Heart right ventricle (tissue), 16 donors: ENCODE results near the gene SPACDR. TPM values are rescaled to one million over a fixed set of nuclear protein-coding genes. Genes with fewer than 3 reads are reported as not detected.

Experiments
- ATAC-seq, 8 donors: fragments of 200-7000 bp; cut with Tn5 transposase; one replicate each; pipeline ENCODE4 v1.9.1; 2020; ENCODE audit warnings: mild to moderate bottlenecking in 8 of 8, moderate library complexity in 8 of 8, moderate number of reproducible peaks in 1 of 8
- DNase-seq, 2 donors: peaks; one replicate each; pipeline ENCODE4 v3.0.0-alpha.2; 2020
- H3K27ac ChIP-seq, 10 donors: fragments of 200-600 bp; sonication (generic) in 2 of 10; one replicate each; pipeline versions ENCODE4 v1.5.0 to v1.8.0; 2020 to 2022; ENCODE audit warnings: mild to moderate bottlenecking in 3 of 10
- H3K27me3 ChIP-seq, 7 donors: fragments of 200-600 bp; one replicate each; pipeline ENCODE4 v1.8.0; 2021 to 2022; ENCODE audit warnings: mild to moderate bottlenecking in 2 of 7
- H3K36me3 ChIP-seq, 9 donors: fragments of 200-600 bp; sonication (generic) in 1 of 9; one replicate each; pipeline versions ENCODE4 v1.5.0 to v1.8.0; 2020 to 2022; ENCODE audit warnings: mild to moderate bottlenecking in 2 of 9
- H3K4me1 ChIP-seq, 9 donors: fragments of 200-600 bp; sonication (generic) in 1 of 9; one replicate each; pipeline versions ENCODE4 v1.5.0 to v1.8.0; 2020 to 2022; ENCODE audit warnings: mild to moderate bottlenecking in 4 of 9
- H3K4me3 ChIP-seq, 10 donors: fragments of 200-600 bp; sonication (generic) in 2 of 10; one replicate each; pipeline versions ENCODE4 v1.5.0 to v1.8.0; 2020 to 2022; ENCODE audit warnings: mild to moderate bottlenecking in 7 of 10, moderate library complexity in 2 of 10
- H3K9me3 ChIP-seq, 11 donors: fragments of 200-600 bp in 10 of 11; sonication (generic) in 2 of 11; one replicate each; pipeline versions ENCODE4 v1.5.0 to v1.8.0; 2013 to 2022; ENCODE audit warnings: mild to moderate bottlenecking in 2 of 11, control low read depth in 1 of 11, moderate library complexity in 1 of 11
- CTCF ChIP-seq, 9 donors: fragments of 200-600 bp; sonication (generic) in 2 of 9; IDR thresholded peaks; one replicate each; pipeline versions ENCODE4 v1.5.0 to v1.8.0; 2021 to 2022; ENCODE audit warnings: antibody characterized with exemption in 9 of 9, mild to moderate bottlenecking in 5 of 9, moderate library complexity in 1 of 9
- WGBS, 2 donors: extraction: QIAGEN DNeasy Blood & Tissue Kit; methylation state at CpG; one replicate each; pipeline ENCODE4 v1.1.7; 2013; ENCODE audit warnings: inconsistent platforms in 1 of 2; 5-methylcytosine and 5-hydroxymethylcytosine counted together
- intact Hi-C, 10 donors: fragments of 100-400 bp; cut with DNase I; formaldehyde crosslinking; loops; one replicate each; pipeline versions ENCODE4 v1.11.1 to v1.14.2; 2022
- polyA plus RNA-seq, 2 donors: library from polyadenylated mRNA; stranded (reverse); fragments of 200-250 nt; gene quantifications; one replicate each; pipeline ENCODE4 v1.2.3, GENCODE V29; 2013
- total RNA-seq, 10 donors: library from RNA; stranded (reverse); fragmentation: NEBNext Ultra II Directional in 3 of 10; extraction: Animal tissue kit (Norgen Biotek cat#: 25700) in 3 of 10; gene quantifications; one replicate each; pipeline versions ENCODE4 v1.2.1 to v1.2.4, GENCODE V29; 2021 to 2023
- donor health status: Arrhythmogenic right ventricular cardiomyopathy.
- donor health status: ischemic (EF 13 %, LVEDD 7.1; RV severe dilation, severe dysfunction).
- donor health status: healthy with polysubstance abuse.
- donor health status: DM: no; HTN: yes; CAD: no.
- donor health status: DM: no; HTN: no; CAD: no.
- donor health status: ischemic (EF 25% LVEDD 6.9; RV normal size, moderate dysfunction).
- donor health status: ischemic (EF 25% LVEDD 5.7; RV mildly dilated, moderate dysfunction).
- donor health status: healthy.
- donor health status: DM: yes; HTN: yes; CAD: no.
- donor health status: Ischemic cardiomyopathy.
- donor health status: ischemic (EF 35%, LVEDD 5.7; RV mildly dilated, moderate dysfunction).
- donor health status: nonischemic (EF 11% LVEDD 7.7; RV severe dilation, severe dysfunction).
- donor health status: DM: yes; HTN: yes; CAD: no.
- donor health status: PGD.
- donor health status: ischemic (EF 29% LVEDD 5.4; RV normal size, mild dysfunction).
- donor health status: nonischemic (EF 23%, LVEDD 6.1; RV moderate dilation, normal function).

The SPACDR gene
- total and polyA plus RNA-seq, 12 donors: 0.28 to 1.3 (median 0.77) TPM; not detected in 4

GRCh38 chr7:100489824-100490223 is 25.8 kb upstream of the SPACDR start:
- Histone ChIP-seq H3K27ac (no peak overlapping the region), H3K36me3 (no peaks in the 10 kb centered on the region), H3K27me3 (peaks cover 0 to 13% (median 0%) of the 10 kb centered on the region in 7 donors), H3K4me1 (peaks cover 0 to 22% (median 11%) of the 10 kb centered on the region in 9 donors), H3K4me3 (no peak overlapping the region), H3K9me3 (no peaks in the 10 kb centered on the region)
- TF ChIP-seq CTCF (IDR thresholded peaks at IDR 0.05): no peak
- intact Hi-C loops: no loop called here
- ATAC-seq (peak in 3 of 8 donors; percentile 3 to 43 (median 32)), DNase-seq (no peak)
- 45 to 55% methylated on average over 8 to 9 of the region's 9 CpGs for WGBS, 2 donors

- intact Hi-C loops: no loop called here
- Histone ChIP-seq H3K36me3 (no peaks in the 10 kb centered on the region), H3K27me3 (peaks cover 0 to 13% (median 0%) of the 10 kb centered on the region in 7 donors), H3K4me3 (no peak overlapping the region), H3K9me3 (no peaks in the 10 kb centered on the region), H3K4me1 (peaks cover 0 to 20% (median 11%) of the 10 kb centered on the region in 9 donors), H3K27ac (no peak overlapping the region)
- ATAC-seq: no peak
- DNase-seq: no peak
- no peak for TF ChIP-seq CTCF (IDR thresholded peaks at IDR 0.05)
- WGBS, 2 donors: 86 to 89% methylated on average over 10 of the region's 10 CpGs
Observed at GRCh38 chr7:100489121-100489520, 25.1 kb upstream of the SPACDR start.

- Histone ChIP-seq H3K27ac (no peak overlapping the region), H3K9me3 (no peaks in the 10 kb centered on the region), H3K4me3 (no peak overlapping the region), H3K4me1 (peaks cover 0 to 17% (median 6%) of the 10 kb centered on the region in 9 donors), H3K27me3 (peaks cover 0 to 9% (median 0%) of the 10 kb centered on the region in 7 donors), H3K36me3 (no peaks in the 10 kb centered on the region)
- TF ChIP-seq CTCF (IDR thresholded peaks at IDR 0.05): no peak
- 95 to 96% methylated on average over 42 to 44 of the region's 44 CpGs for WGBS, 2 donors
- no peak for DNase-seq
- intact Hi-C loops: no loop called here
- no peak for ATAC-seq
Observed at GRCh38 chr7:100488333-100489095, 24.5 kb upstream of the SPACDR start.

GRCh38 chr7:100486753-100487446 is 22.8 kb upstream of the SPACDR start:
- TF ChIP-seq CTCF (IDR thresholded peaks at IDR 0.05): no peak
- Histone ChIP-seq H3K36me3 (no peaks in the 10 kb centered on the region), H3K27me3 (no peaks in the 10 kb centered on the region), H3K4me1 (peaks cover 0 to 20% (median 8%) of the 10 kb centered on the region in 9 donors), H3K27ac (no peak overlapping the region), H3K9me3 (no peaks in the 10 kb centered on the region), H3K4me3 (no peak overlapping the region)
- DNase-seq: no peak
- ATAC-seq: no peak
- intact Hi-C loops: no loop called here
- 85 to 86% methylated on average over 30 of the region's 30 CpGs for WGBS, 2 donors
